AG04450 (cell line): ENCODE data around the gene DDX39B. TPM values are rescaled to one million over a fixed set of nuclear protein-coding genes. Genes with fewer than 3 reads are reported as not detected.

ENCODE experiments used
- CTCF ChIA-PET: fragments of 300-600, 350-600 bp; formaldehyde crosslinking; extraction: SDS; loops from one replicate; lab custom pipeline; 2022; ENCODE audit warnings: antibody characterized with exemption, inconsistent platforms; lab: Charles Lee
- POLR2A ChIA-PET: fragments of 350-600 bp; formaldehyde crosslinking; extraction: SDS; loops from one replicate; lab custom pipeline; 2021; ENCODE audit warnings: antibody characterized with exemption, inconsistent platforms; lab: Yijun Ruan, JAX
- DNase-seq: peaks from one replicate; pipeline ENCODE4 v3.0.0-alpha.2; 2011; ENCODE audit warnings: low read depth, low spot score
- H3K27ac ChIP-seq: one replicate; pipeline ENCODE4 v1.5.1; 2012; ENCODE audit warnings: low read depth, low read length, control low read depth
- H3K27me3 ChIP-seq: one replicate; pipeline ENCODE4 v1.6.0; 2012; ENCODE audit warnings: low read length; ENCODE audit not compliant: control insufficient read depth, insufficient read depth
- H3K4me3 ChIP-seq: 2 replicates; pipeline ENCODE4 v1.5.1; 2011; ENCODE audit warnings: mild to moderate bottlenecking, low read depth, low read length, control low read depth
- H3K9me3 ChIP-seq: 2 replicates; pipeline ENCODE4 v1.5.1; 2012; ENCODE audit warnings: low read length; ENCODE audit not compliant: control insufficient read depth, insufficient read depth
- polyA plus RNA-seq: library from polyadenylated mRNA; depleted of rRNA; stranded (reverse); fragments of >200 nt; gene quantifications from 2 replicates; pipeline ENCODE4 v1.2.3, GENCODE V29; 2011
- TF ChIP-seq, protein P1 (sequence below): IDR thresholded peaks from 2 replicates; pipeline ENCODE4 v1.5.1; 2011; ENCODE audit warnings: low read depth, low read length, control low read depth, inconsistent platforms

Gene DDX39B
- polyA plus RNA-seq, 1 experiment: 434 TPM

DNA sequence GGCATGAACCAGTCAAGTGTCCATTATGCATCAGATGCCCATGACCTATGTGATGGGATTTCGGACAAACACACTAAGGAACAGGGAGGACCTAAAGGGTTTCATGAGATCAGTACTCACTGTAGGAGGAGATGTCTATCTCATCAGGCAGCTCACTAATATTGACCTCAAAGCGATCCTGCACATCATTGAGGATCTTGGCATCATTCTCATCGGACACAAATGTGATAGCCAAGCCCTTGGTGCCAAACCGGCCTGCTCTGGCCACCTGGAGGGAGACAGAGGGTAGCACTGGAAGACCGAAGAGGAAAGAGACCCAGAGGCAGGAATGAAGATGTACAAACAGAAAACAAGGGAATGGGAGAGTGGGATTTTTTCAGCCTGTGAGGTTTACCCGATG is 11.1 kb downstream of the DDX39B start:
- POLR2A ChIA-PET: interaction anchor here (2.5 kb wide), 1 partner anchor 11 kb away, joined by 12 read pairs; the partner anchor contains the start of gene DDX39B
- no peak for DNase-seq
- CTCF ChIA-PET: interaction anchor here (2.0 kb wide), 1 partner anchor 38 kb away, joined by 4 read pairs; no protein-coding TSS in a partner anchor
- Histone ChIP-seq H3K4me3 (no peak overlapping the region), H3K27me3 (no peaks in the 10 kb centered on the region), H3K9me3 (no peaks in the 10 kb centered on the region), H3K27ac (no peak overlapping the region)
- TF ChIP-seq, protein P1, sequence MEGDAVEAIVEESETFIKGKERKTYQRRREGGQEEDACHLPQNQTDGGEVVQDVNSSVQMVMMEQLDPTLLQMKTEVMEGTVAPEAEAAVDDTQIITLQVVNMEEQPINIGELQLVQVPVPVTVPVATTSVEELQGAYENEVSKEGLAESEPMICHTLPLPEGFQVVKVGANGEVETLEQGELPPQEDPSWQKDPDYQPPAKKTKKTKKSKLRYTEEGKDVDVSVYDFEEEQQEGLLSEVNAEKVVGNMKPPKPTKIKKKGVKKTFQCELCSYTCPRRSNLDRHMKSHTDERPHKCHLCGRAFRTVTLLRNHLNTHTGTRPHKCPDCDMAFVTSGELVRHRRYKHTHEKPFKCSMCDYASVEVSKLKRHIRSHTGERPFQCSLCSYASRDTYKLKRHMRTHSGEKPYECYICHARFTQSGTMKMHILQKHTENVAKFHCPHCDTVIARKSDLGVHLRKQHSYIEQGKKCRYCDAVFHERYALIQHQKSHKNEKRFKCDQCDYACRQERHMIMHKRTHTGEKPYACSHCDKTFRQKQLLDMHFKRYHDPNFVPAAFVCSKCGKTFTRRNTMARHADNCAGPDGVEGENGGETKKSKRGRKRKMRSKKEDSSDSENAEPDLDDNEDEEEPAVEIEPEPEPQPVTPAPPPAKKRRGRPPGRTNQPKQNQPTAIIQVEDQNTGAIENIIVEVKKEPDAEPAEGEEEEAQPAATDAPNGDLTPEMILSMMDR: no peak

DNA sequence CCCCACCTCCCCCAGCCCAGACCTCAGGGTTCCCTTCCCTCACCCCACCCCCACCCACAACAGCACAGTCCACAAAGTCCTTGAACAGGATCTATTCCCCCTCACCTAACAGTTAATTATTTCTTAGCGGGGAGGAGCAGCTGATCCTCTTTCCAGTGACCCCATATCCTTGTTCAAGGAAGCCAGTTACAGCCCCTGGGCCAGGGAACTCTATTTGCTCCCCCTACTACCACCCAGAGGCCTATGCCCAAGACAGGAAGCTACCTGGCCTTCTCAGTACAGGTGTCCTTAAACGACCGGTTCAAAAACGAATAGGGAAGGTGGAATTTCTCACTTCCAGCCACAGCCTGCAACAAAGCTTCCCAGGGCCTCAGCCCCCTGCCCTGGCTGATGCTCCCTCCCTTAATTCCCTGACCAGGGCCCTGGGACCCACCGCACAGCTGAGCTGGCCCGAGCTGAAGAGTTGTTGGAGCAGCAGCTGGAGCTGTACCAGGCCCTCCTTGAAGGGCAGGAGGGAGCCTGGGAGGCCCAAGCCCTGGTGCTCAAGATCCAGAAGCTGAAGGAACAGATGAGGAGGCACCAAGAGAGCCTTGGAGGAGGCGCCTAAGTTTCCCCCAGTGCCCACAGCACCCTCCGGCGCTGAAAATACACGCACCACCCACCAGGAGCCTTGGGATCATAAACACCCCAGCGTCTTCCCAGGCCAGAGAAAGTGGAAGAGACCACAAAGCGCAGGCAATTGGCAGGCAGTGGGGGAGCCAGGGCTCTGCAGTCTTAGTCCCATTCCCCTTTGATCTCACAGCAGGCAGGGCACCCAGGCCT is 12.3 kb downstream of the DDX39B start:
- Histone ChIP-seq H3K27me3 (no peaks in the 10 kb centered on the region), H3K9me3 (no peaks in the 10 kb centered on the region), H3K4me3 (no peak overlapping the region), H3K27ac (peak overlapping the region; percentile 21)
- no peak for DNase-seq
- ChIA-PET CTCF (interaction anchor here (0.7 to 2.0 kb wide), 3 partner anchors 37 to 666 kb away, joined by 3 to 4 read pairs (median 4); no protein-coding TSS in a partner anchor), POLR2A (interaction anchor here (1.4 to 4.5 kb wide), 3 partner anchors 12 to 15 kb away, joined by 4 to 24 read pairs (median 7); partner anchors contain the start of gene DDX39B)
- TF ChIP-seq, protein P1: no peak

DNA sequence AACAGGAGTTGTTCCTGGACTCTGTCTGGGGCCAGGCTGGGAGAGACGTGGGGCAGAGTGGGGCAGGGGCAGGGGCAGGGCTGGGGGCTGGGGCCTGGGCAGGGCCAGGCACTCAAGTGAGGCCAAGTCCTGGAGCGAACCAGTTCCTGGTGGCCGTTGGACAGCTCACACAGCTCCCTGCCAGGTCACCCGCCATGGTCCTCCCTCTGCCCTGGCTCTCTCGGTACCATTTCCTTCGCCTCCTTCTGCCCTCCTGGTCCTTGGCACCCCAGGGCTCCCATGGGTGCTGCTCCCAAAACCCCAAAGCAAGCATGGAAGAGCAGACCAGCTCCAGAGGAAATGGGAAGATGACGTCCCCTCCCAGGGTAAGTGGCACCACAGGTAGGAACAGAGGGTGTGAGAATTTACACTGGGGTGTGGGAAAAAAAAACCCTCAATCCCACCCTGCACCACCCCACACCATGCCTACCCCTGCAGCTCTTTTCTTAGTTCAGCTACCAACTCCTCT is 12.9 kb downstream of the DDX39B start, which contains the start of gene MCCD1:
MCCD1 (plus strand) TSS at position 142 of the 508 bp plus-strand sequence; CDS start at position 195, 53 bp downstream.
- Histone ChIP-seq H3K27ac (peak within 1 kb of the TSS; percentile 31), H3K27me3 (no peaks in the 10 kb centered on the region), H3K4me3 (no peak within 1 kb of the TSS), H3K9me3 (no peaks in the 10 kb centered on the region)
- DNase-seq: no peak
- POLR2A ChIA-PET: interaction anchor here (0.7 to 4.5 kb wide), 5 partner anchors 11 to 61 kb away, joined by 3 to 24 read pairs (median 7); partner anchors contain the start of gene DDX39B
- TF ChIP-seq, protein P1: no peak
- CTCF ChIA-PET: interaction anchor here (0.7 to 1.5 kb wide), 3 partner anchors 9 to 667 kb away, joined by 3 to 4 read pairs (median 3); no protein-coding TSS in a partner anchor

DNA sequence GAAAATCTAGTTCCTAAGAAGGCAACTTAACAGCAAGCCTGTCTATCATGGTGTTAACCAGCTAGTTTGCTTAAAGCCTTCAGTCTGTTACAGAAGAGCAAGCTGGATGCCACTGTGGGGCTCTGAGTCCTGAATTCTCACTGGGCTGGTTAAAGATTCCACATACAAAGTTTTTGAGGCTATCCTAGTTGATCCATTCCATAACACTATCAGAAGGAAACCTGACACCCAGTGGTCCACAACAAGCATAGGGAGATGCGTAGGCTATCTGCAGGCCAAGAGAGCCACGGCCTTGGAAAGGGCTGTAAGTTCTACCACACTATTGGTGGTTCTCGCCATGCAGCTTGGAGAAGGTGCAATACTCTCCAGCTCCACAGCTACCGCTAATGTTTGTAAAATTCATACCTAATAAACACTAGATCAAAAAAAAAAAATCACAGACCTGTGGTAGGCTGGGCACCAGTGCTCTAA is 13.5 kb downstream of the DDX39B start:
- TF ChIP-seq, protein P1: no peak
- POLR2A ChIA-PET: interaction anchor here (0.7 to 4.5 kb wide), 4 partner anchors 12 to 60 kb away, joined by 3 to 24 read pairs (median 8); partner anchors contain the start of gene DDX39B
- CTCF ChIA-PET: interaction anchor here (0.7 to 1.5 kb wide), 3 partner anchors 10 to 667 kb away, joined by 3 to 5 read pairs (median 4); no protein-coding TSS in a partner anchor
- H3K9me3 ChIP-seq: no peaks in the 10 kb centered on the region
- H3K4me3 ChIP-seq: no peak overlapping the region
- H3K27me3 ChIP-seq: no peaks in the 10 kb centered on the region
- no peak overlapping the region for H3K27ac ChIP-seq
- no peak for DNase-seq
